GOT3 (cell line): Measurements from ENCODE around the gene IGFBP1.
"Not testable (repeated sequence)": the region's sequence is repeated elsewhere in the genome, so short reads cannot be mapped to it uniquely, and the experiment has no call there.

Experiments used
- DNase-seq: peaks from one replicate; lab custom pipeline; 2025; ENCODE audit warnings: mixed read lengths; lab: John Stamatoyannopoulos, UW

Gene IGFBP1

DNA sequence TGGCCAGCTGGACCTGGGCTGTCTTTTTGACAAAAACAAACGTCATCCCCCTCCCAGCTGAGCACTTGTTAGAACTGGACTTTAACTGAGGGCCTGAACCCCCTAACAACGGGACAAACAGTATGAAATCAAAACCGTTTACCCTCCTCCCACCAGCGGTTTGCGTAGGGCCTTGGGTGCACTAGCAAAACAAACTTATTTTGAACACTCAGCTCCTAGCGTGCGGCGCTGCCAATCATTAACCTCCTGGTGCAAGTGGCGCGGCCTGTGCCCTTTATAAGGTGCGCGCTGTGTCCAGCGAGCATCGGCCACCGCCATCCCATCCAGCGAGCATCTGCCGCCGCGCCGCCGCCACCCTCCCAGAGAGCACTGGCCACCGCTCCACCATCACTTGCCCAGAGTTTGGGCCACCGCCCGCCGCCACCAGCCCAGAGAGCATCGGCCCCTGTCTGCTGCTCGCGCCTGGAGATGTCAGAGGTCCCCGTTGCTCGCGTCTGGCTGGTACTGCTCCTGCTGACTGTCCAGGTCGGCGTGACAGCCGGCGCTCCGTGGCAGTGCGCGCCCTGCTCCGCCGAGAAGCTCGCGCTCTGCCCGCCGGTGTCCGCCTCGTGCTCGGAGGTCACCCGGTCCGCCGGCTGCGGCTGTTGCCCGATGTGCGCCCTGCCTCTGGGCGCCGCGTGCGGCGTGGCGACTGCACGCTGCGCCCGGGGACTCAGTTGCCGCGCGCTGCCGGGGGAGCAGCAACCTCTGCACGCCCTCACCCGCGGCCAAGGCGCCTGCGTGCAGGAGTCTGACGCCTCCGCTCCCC is at the start of gene IGFBP1:
Gene IGFBP1, plus strand, starts transcription at position 304 of the 808 bp plus-strand sequence. Its CDS starts 165 bp downstream, at position 469.
- DNase-seq: no peak

DNA sequence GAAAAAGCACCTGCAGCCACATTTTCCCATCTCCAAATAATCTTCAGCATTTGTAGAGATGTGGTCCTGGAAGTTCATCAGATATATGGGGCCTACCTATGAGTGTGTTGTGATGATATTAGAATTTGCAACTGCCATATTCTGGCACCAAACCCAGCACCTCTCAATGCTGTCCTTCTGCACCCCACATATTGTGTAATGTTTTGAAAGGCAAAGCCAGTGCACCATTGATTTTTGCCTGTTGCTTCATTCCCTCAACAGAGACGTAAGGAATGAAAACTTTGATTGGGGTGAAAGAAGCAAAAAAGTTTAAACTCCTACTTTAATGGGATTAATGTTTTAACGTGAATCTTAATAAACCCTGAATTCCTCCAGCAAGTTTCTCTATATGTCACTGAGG is 49.4 kb upstream of the IGFBP1 start:
- not testable (repeated sequence) for DNase-seq

DNA sequence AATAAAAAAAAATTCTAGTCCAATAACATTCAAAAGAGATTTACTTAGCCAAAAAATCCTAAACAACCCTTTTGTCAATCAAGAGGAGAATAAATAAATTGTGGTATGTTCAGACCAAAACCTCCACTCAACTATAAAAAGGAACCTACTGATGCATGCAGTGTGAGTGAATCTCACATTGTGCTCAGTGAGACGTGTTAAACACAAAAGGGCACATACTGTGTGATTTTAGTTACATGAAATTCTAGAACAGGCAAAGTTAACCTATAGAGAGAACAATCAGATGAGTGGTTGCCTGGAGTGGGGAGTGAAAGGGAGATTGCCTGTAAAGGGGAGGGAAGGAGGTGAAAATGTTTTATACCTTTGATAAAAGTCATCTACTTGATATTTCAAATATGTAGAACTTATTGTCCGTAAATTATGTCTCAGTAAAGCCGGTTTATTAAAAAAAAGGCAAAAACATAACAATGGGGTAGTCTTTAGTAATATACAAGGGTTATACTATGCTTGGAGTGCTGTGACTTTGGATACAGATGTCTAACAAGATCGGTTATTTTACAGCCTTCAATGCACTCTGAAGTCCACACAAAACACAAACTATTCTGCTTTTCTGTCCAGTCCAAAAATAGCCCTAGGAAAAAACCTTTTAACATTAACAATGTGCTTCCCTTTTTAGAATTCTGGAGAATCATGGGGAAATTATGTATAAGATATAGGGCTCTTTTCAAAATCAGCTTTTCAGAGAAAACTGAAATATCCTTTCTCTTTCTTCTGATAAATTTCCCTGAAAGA is 46.2 kb upstream of the IGFBP1 start:
- DNase-seq: not testable (repeated sequence)

DNA sequence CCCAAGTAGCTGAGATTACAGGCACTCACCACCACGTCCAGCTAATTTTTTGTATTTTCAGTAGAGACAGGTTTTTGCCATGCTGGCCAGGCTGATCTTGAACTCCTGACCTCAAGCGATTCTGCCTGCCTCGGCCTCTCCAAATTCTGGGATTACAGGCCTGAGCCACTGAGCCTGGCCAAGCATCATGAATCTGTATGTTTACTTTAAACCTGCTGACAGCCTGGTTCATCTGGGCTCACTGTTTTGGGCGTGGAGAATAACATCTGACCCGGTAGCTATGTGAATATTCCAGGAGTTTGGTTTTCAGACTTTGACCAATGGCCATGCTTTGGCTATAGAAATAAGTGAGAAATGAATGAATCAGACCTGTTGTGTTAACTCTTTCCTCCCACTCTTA is 41.8 kb upstream of the IGFBP1 start:
- DNase-seq: not testable (repeated sequence)

DNA sequence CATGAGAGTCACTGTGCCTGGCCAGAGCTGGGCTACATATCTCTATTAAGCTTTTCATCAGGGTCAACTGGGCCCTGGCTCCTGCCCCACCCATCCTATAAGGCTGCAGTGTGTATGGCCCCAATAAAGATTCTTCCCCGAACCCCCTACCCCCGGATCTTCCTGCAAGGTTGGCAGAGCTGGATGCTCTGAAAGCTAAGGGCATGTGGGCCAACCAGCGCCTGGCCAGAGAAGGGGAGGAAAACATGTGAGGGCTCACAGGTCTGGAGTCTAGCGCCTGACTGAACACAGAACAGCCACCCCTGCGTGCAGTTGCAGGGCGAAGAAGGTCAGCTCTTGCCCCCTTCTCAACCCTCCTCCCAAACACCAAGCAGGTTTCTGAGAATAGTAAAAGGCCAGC is 39.6 kb upstream of the IGFBP1 start:
- DNase-seq: not testable (repeated sequence)

DNA sequence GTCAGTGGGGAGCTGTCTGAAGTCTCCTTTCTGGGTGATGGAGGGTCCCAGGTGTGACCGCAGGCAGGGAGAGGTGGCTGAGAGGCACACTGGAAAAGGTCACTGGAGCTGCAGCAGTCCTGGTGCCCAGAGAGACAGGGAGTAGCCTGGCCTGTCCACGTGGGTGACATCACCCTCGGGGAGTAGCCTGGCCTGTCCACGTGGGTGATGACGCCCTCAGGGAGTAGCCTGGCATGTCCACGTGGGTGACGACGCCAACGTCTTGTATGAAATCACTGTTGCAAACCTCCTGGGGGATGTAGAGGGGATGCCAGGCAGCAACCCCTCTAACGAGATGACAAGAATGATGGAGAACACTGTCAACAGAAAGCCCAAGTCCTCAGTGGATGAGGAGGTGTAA is 35.3 kb upstream of the IGFBP1 start:
- DNase-seq: not testable (repeated sequence)

DNA sequence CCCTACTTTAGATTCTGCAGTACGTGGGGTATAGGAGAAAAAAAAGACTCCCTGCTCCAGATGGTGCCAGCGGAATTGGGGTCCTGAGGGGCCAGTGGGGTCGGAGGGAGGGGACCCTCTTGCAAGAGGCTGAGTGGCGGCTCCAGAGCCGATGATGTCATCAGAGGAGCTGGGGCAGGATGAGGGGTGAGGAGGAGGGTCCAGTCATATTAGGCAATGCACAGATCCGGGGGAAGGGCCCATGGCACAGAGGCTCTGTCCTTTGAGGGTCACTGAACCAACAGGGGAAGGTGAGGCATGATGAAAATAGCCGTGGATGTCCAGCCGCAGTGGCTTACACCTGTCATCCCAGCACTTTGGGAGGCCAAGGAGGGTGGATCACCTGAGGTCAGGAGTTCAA is 34.8 kb upstream of the IGFBP1 start:
- DNase-seq: not testable (repeated sequence)

DNA sequence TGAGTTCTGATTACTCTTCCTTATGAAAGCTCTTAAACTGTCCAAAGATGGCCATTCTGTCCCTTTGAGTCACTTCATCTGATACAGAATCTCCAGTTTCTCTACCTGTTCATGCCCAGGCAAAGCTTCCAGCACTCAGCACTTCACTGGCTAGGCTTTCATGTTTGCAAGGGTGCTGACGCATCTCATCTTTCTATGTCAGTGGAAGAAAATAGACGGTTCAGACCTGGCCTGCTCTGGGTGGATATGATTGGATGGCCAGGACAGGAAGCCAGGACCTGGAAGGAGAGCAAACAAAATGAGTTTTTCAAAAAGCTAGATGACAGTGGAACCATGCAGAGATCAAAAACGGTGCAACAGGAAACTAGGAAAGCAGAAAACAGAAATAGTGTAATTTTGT is 32.6 kb upstream of the IGFBP1 start:
- DNase-seq: not testable (repeated sequence)

DNA sequence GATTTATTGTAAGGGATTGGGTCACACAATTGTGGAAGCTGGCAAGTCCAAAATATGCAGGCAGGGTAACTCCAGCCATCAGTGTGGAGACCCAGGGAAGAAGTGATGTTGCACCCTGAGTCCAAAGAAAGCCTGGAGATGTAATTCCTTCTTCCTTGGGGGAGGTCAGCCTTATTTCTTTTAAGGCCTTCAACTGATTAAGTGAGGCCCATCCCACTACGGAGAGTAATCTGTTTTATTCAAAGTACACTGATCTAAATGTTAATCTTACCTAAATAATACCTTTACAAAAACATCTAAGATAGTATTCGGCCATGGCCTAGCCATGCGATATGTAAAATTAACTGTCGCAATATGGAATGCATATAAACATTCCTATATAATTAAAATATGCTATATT is 31.4 kb upstream of the IGFBP1 start:
- not testable (repeated sequence) for DNase-seq

DNA sequence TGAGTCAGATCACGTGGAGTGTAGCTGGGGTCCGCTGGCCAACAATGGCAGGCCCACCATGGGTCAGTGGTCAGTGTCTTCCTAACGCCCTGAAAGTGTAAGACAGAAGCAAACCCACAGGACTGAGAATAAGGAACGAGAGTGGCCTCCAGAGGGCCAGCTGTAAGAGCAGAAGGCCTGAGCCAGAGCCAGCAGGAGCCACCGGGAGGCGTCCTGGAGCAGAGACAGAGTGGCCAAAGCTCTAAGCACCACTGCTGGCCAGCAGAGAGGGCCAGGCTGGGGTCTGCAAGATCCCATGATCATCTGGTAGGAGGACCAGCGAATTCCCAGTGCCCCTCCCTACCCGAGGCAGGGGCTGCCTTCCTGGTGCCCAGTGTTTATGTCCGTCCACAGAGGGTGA is 24.6 kb upstream of the IGFBP1 start:
- DNase-seq: no peak

DNA sequence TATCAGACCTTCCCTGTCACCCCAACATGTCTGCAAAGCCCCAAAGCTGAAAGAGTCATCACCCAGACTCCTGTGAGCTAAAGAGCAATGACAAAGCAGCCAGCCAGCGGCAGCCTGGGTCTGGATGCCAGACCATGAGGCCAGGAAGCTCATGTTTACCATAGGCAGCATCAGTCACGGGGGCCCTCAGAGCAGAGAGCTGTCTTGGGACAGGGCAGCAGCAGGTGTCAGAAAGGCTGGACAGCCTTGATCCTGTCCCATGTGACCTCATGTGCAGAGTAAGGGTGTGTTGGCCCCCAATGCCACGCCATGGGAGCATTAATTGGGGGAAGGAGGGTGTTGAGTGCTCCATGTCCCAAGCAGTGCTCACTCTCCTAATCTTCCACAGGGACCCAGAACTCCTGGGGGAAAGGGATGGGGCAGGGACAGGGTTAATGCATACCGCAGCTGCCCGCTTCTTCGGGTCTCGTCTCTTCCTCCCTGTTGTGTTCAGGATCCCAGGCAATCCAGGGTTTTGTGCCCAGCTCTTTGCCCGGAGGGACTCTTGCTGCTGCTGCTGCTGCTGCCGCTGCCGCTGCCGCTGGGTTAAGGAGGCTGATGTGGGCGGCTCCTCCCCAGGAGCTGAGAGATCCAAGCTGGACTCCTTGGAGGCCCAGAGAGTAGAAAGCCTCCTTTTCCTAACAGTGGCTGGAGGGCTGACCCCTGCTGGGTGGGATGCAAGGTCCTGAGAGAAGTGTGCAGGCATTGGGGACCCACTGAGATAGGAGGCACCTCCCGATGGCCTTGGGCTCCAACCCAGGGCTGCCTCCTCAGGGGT is 22.5 kb upstream of the IGFBP1 start:
- DNase-seq: no peak

DNA sequence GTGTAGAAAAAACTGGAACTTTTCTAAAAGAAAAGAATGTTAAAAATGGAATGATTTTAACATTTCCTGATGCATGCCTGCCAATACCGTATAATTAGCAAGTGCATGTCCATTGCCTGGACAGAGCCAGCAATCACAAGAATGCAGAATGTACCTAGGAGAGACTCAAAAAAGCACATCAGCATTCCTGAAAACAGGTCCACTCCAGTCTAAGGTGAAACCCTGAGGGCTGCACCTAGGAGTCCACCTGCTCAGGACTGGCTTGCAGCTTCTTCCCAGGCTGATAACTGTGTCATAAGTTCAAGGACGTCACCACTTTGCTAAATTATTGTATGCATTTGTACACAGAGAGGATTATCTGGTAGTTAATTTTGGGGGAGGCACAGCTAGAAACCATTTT is 20.8 kb upstream of the IGFBP1 start:
- DNase-seq: no peak

DNA sequence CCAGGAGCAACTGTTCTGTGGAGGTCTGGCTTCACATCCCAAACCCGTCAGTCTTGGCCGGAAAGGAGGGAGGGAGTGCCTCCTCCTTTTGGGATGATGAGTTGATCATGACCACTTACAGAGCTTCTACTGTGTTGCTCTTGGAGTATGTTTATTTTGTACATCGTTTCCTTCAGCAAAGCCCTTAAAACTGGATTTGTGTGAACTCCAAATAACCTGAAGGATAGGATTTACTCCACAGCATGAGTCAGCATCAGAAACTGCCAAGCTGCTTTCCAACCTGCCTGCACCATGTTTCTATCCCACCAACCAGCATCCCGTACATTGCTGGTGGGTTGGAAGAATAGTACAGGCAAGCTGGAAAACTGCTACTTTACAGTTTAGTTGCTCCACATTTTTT is 18.9 kb upstream of the IGFBP1 start:
- no peak for DNase-seq

DNA sequence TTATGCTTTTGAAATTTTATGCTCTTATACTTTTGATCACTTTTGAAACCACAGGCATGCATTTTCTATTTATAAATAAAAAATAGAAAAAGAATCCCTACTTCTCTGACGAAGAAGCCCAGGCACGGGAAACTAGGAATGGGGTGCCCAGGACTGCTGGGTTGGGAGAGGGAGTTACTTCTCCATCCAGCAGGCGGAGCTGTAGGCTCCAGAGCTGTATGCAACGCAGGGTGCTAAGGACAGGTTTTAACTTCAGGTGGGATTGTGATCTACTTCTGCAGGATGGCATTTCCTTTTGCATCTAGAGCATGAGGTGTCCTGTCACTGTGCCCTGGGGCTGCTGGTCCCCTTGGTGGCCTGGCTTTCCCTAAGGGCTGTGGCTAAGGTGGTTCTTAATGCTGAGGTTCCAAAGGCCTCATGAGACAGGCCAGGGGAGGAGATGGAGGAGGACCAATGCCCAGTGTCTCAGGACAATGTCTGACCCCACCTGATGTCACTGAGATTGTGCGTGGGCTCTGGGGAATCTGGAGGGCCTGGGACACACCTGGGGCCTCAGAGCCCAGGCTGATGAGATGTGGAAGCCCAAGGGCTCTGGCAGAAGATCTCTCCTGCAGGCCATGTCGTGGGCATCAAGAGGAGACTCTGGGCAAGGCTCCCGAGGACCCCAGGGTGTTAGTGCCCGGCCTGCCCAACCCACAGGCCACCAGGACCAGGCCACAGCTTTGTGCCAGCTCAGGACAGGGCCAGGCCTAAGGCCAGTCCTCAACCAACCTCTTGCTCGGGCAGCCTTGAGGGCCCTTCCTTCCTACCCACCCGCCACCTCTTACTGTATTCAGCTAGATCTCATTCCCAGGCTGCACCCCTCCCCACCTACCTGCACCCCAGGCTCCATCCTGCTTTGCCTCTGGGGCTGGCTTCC is 15.9 kb upstream of the IGFBP1 start:
- no peak for DNase-seq

DNA sequence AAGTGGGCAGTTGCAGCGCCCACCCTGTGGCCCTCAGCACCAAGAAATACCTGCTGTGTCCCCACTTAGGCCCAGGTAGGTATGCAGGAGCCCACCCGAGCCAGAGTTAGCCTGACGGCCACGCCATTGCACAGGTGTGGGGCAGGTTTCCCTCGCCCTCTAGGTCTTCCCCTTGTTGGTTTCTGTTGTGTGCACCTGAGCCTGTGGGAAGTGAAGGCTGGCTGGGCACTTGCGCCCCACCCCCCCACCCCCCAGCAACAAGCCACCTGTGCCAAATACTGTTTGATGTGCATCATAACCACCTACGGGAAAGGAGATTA is 15.3 kb upstream of the IGFBP1 start, which contains the start of gene CCDC201:
Gene CCDC201, minus strand, starts transcription at position 48 of the 320 bp plus-strand sequence. CDS start 75 bp downstream, outside the sequence.
- no peak for DNase-seq

DNA sequence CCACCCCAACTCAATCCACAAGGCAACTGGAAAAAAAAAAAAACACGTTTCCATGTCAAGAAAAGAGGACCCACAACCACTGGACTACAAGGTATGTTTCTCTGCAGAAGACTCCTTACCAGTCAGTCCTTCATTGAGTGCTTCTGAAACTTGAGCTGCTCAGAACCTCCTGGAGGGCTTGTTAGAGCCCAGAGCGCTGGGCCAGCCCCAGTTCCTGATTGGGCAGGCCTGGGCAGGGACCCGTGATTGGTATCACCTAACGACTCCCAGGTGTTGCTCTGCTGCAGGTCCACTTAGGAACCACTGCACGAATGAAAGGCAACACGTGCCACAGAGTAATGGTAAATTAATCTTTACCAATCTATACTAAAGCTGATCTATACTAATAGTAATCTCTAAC is 14.9 kb upstream of the IGFBP1 start:
- DNase-seq: no peak

DNA sequence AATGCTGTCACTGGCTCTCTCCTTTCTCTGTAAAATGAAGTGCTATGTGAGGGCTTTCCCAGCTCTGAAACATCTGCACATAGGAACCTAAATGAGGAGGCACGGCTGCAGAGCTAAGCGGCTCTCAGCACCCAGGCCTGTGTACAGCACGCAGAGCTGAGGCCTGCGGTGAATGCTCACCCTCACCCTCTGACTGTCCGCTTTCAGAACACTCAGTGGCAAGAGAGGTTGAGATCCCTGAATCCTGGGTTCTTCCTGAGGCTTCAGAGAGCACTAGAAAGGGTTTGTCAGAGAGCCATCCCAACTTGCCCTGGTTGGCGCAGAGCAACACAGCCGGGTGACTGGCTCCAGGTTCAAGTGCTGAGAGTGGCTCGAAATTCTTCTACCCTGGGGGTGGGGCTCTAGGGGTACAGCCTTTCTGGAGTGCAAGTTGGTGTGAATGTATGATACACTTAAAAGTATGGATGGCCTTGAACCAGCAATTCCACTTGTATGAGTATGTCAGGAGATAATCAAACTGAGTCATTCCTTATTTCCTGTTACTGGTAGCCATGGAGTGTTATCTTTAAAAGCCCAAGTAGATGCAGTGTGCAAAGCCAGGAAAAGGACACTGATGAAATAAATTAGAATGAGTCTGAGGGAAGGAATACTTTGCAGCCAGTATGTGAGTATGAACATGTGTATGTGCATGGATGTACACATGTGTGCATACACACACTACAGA is 13.7 kb upstream of the IGFBP1 start:
- DNase-seq: no peak

DNA sequence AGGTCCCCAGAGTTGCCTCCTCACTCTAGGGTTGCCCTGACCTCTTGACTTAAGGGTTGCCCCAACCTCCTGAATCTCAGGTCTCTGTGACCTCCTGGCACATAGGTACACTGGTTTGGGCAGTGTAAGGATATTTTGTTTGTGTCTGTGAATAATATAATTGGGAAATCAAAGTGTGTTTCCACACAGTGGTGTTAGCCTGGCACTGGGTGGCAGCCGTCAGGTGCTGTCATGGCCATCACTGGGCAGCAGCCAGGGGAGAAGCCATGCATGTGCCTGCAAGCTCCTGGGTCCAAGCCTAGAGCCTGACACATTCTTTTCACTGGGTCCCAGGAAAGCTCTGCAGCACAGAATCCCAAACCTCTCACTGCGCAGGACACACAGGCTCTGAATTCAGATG is 11.8 kb upstream of the IGFBP1 start:
- no peak for DNase-seq

DNA sequence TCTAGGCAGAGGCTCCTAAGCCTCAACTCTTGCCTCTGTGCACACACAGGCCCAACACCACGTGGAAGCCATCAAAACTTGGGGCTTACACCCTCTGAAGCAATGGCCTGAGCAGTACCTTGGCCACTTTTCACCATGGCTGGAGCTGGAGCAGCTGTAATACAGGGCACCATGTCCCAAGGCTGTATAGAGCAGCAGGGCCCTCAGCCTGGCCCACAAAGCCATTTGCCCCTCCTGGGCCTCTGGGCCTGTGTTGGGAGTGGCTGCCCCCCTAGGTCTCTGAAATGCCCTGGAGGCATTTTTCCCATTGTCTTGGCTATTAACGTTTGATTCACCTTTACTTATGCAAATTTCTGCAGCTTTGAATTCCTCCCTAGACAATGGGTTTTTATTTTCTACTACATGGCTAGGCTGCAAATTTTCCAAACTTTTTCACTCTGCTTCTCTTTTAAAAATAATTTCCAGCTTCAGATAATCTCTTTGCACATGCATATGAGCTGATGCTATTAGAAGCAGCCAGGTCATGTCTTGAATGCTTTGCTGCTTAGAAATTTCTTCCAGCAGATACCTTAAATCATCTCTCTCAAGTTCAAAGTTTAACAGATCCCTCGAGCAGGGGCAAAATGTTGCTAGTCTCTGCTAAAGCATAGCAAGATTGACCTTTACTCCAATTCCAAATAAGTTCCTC is 9.7 kb upstream of the IGFBP1 start:
- no peak for DNase-seq

DNA sequence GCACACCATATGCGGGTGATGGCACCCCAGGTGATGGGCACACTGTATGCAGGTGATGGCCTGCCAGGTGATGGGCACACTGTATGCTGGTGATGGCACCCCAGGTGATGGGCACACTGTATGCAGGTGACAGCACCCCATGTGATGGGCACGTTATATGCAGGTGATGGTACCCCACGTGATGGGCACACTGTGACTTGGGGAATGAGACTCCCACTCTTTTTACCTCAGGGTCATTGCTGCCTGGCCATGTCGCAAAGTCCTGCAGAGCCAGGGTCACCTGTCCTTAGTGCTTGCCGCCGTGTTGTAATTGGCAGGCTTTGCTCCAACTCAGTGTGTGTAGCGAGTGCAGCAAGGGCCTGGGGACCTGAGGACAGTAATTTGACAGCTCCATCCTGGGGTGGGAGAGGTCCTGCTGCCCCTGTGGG is 7.8 kb upstream of the IGFBP1 start:
- no peak for DNase-seq
